AG04449 (cell line): Measurements from ENCODE around the gene PLXDC1.
"Not testable (repeated sequence)": the region's sequence is repeated elsewhere in the genome, so short reads cannot be mapped to it uniquely, and the experiment has no call there.

ENCODE experiments used
- CTCF ChIA-PET: fragments of 350-600 bp; formaldehyde crosslinking; extraction: SDS; loops from one replicate; lab custom pipeline; 2021; ENCODE audit warnings: antibody characterized with exemption; lab: Yijun Ruan, JAX
- POLR2A ChIA-PET: fragments of 400-600, 350-600 bp; formaldehyde crosslinking; extraction: SDS; loops from one replicate; lab custom pipeline; 2020; ENCODE audit warnings: antibody characterized with exemption, inconsistent platforms; lab: Yijun Ruan, JAX
- DNase-seq: peaks from one replicate; pipeline ENCODE4 v3.0.0-alpha.2; 2010; ENCODE audit warnings: low read depth, low spot score
- H3K4me3 ChIP-seq: 2 replicates; pipeline ENCODE4 v1.5.1; 2011; ENCODE audit warnings: low read depth, mild to moderate bottlenecking, control low read depth, low read length
- CTCF ChIP-seq: IDR thresholded peaks from one replicate; pipeline ENCODE4 v1.5.1; 2011; ENCODE audit warnings: mild to moderate bottlenecking, moderate library complexity, low read length, control low read depth, inconsistent platforms; ENCODE audit not compliant: insufficient read depth; ENCODE audit errors: missing control alignments

Gene PLXDC1

DNA sequence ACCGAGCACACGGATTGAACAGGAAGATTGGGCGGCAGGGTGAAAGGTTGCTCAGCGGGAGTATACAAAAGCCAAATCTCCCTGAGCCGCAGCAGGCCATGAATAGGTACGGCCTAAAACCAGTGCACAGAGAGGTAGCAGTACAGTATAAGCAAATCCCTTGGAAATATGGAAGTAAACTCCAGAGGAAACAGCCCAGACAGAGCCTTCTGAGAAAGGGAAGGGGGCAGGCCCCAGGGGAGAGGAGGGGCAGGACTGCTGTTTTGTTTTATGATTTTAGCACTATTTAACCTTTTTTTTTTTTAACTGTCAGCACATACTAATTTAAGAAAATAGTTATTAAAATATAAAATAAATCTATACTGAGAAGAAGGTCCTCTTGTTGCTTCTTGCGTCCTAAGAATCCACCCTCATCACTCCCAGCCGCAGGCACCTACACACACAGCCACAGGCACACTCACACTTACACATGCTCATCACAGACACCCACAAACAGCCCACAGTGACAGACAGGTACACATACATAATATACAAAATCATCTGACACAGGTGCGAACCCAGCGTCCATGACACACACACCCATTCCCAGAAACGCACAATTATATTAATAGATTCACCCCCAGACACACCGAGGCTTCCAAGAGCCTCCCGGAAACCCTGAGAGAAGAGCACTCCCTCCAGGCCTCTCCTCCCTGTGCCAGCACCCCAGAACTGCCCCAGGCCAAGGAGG lies 12.8 kb downstream of the PLXDC1 start:
- ChIA-PET POLR2A (no interaction called here), CTCF (interaction anchor here (1.0 to 3.4 kb wide), 5 partner anchors 14 to 156 kb away, joined by 4 to 24 read pairs (median 5); partner anchors contain the start of gene PLXDC1)
- no peak for DNase-seq
- H3K4me3 ChIP-seq: no peak overlapping the region
- no peak for TF ChIP-seq CTCF

- no peak for TF ChIP-seq CTCF
- no peak overlapping the region for H3K4me3 ChIP-seq
- no peak for DNase-seq
- POLR2A ChIA-PET: no interaction called here
- CTCF ChIA-PET: interaction anchor here (0.9 kb wide), 1 partner anchor 53 kb away, joined by 3 read pairs; no protein-coding TSS in a partner anchor
Observed at GRCh38 chr17:39134878-39135277, 16.6 kb downstream of the PLXDC1 start.

DNA sequence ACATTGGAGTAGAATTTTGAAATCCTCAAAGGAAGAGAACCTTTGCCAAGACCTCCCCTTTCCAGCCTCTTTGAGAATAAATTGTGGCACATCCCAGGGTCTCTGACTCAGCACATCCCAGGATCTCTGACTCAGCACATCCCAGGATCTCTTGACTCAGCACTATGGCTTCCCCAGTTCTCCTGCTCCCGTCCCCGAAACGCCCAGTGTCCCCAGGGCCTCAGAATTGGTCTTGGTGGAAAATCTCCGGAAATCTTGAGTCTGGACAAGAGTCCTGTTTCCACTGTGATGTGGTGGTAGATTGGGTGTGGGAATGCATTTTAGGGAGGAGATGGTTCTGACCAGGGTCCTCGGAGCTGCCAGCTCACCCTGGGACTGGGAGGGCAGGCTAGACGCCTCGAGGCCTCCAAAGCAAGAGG lies 19.2 kb downstream of the PLXDC1 start:
- ChIA-PET CTCF (interaction anchor here (1.3 to 1.4 kb wide), 2 partner anchors 9 to 12 kb away, joined by 3 read pairs; no protein-coding TSS in a partner anchor), POLR2A (interaction anchor here (0.7 kb wide), 1 partner anchor 390 kb away, joined by 3 read pairs; no protein-coding TSS in a partner anchor)
- TF ChIP-seq CTCF: no peak

GRCh38 chr17:39131616-39132015 lies 19.8 kb downstream of the PLXDC1 start:
- DNase-seq: no peak
- TF ChIP-seq CTCF: no peak
- ChIA-PET CTCF (interaction anchor here (1.3 to 1.4 kb wide), 2 partner anchors 8 to 22 kb away, joined by 3 read pairs; no protein-coding TSS in a partner anchor), POLR2A (interaction anchor here (0.7 kb wide), 1 partner anchor 389 kb away, joined by 3 read pairs; no protein-coding TSS in a partner anchor)
- H3K4me3 ChIP-seq: no peak overlapping the region

More for the DNA sequence above, 19.2 kb downstream of the PLXDC1 start:
- no peak overlapping the region for H3K4me3 ChIP-seq
- no peak for DNase-seq

- H3K4me3 ChIP-seq: no peak overlapping the region
- ChIA-PET CTCF (interaction anchor here (1.0 to 1.4 kb wide), 2 partner anchors 12 to 23 kb away, joined by 3 read pairs; no protein-coding TSS in a partner anchor), POLR2A (no interaction called here)
- TF ChIP-seq CTCF: no peak
- DNase-seq: no peak
Observed at GRCh38 chr17:39130205-39130604, 21.2 kb downstream of the PLXDC1 start.

DNA sequence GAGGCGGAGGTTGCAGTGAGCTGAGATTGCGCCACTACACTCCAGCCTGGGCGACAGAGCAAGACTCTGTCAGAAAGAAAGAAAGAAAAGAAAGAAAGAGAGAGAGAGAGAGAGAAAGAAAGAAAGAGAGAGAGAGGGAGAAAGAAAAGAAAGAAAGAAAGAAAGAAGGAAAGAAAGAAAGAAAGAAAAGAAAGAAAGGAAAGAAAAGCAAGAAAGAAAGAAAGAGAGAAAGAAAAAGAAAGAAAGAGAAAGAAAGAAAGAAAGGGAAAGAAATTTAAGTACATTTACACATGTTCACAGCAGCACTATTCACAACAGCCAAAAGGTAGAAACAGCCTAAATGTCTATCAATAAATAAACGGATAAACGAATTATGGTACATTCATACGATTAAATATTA lies 21.9 kb downstream of the PLXDC1 start:
- H3K4me3 ChIP-seq, POLR2A ChIA-PET, DNase-seq, CTCF ChIA-PET: not testable (repeated sequence)
